Smooth muscle cell (in vitro differentiated cells): ENCODE results near the gene HRH2. TPM values are rescaled to one million over a fixed set of nuclear protein-coding genes. Genes with fewer than 3 reads are reported as not detected.

ENCODE experiments used
- DNase-seq: peaks from one replicate; lab custom pipeline; 2025; ENCODE audit not compliant: unreplicated experiment; lab: John Stamatoyannopoulos, UW
- H2AFZ ChIP-seq: fragments of 200-600 bp; sonication (generic); 2 replicates; pipeline ENCODE4 v1.6.0; 2016; ENCODE audit warnings: antibody characterized with exemption, low read depth, mild to moderate bottlenecking
- H3F3A ChIP-seq: fragments of 200-600 bp; sonication (generic); 2 replicates; pipeline ENCODE4 v1.6.0; 2017; ENCODE audit warnings: antibody characterized with exemption, low read depth
- H3K27ac ChIP-seq: fragments of 200-600 bp; sonication (generic); 2 replicates; pipeline ENCODE4 v1.5.1; 2016; ENCODE audit warnings: low read depth, mild to moderate bottlenecking
- H3K27me3 ChIP-seq: fragments of 200-600 bp; sonication (generic); 2 replicates; pipeline ENCODE4 v1.6.1; 2016; ENCODE audit warnings: low read depth, mild to moderate bottlenecking
- H3K36me3 ChIP-seq: fragments of 200-600 bp; sonication (generic); 2 replicates; pipeline ENCODE4 v1.5.1; 2016; ENCODE audit warnings: low read depth
- H3K4me1 ChIP-seq: fragments of 200-600 bp; sonication (generic); 2 replicates; pipeline ENCODE4 v1.5.1; 2016; ENCODE audit warnings: low read depth
- H3K4me2 ChIP-seq: fragments of 200-600 bp; sonication (generic); 2 replicates; pipeline ENCODE4 v1.6.0; 2016; ENCODE audit warnings: mild to moderate bottlenecking
- H3K4me3 ChIP-seq: fragments of 200-600 bp; sonication (generic); 2 replicates; pipeline ENCODE4 v1.5.1; 2016; ENCODE audit warnings: mild to moderate bottlenecking
- H3K79me2 ChIP-seq: fragments of 200-600 bp; sonication (generic); 2 replicates; pipeline ENCODE4 v1.6.0; 2016; ENCODE audit warnings: low read depth, mild to moderate bottlenecking
- H3K9ac ChIP-seq: fragments of 200-600 bp; sonication (generic); 2 replicates; pipeline ENCODE4 v1.6.0; 2016; ENCODE audit warnings: low read depth
- H3K9me3 ChIP-seq: fragments of 200-600 bp; sonication (generic); replicated peaks from 2 replicates; pipeline ENCODE4 v1.5.1; 2016; ENCODE audit warnings: low read depth
- H4K20me1 ChIP-seq: fragments of 200-600 bp; sonication (generic); 2 replicates; pipeline ENCODE4 v1.6.0; 2016; ENCODE audit warnings: low read depth
- CTCF ChIP-seq: fragments of 200-600 bp; sonication (generic); IDR thresholded peaks from 2 replicates; pipeline ENCODE4 v1.5.1; 2017; ENCODE audit warnings: borderline replicate concordance, mild to moderate bottlenecking, antibody characterized with exemption; ENCODE audit not compliant: insufficient read depth, poor library complexity, severe bottlenecking
- WGBS: methylation state at CpG from one replicate; pipeline ENCODE4 v1.1.7; 2016; ENCODE audit warnings: low lambda C conversion rate; 5-methylcytosine and 5-hydroxymethylcytosine counted together
- polyA plus RNA-seq: library from polyadenylated mRNA; unstranded; fragments of >200 nt; fragmentation: Nextera tagmentation; extraction: Ambion mirVana; gene quantifications from 2 replicates; pipeline ENCODE4 v1.2.1, GENCODE V29; 2016
- total RNA-seq: library from RNA; depleted of rRNA; stranded (reverse); fragments of >200 nt; gene quantifications from 2 replicates; pipeline ENCODE4 v1.2.3, GENCODE V29; 2014

Gene HRH2
- total and polyA plus RNA-seq, 2 experiments from 2014 or later = 0.57 to 0.63 TPM

DNA sequence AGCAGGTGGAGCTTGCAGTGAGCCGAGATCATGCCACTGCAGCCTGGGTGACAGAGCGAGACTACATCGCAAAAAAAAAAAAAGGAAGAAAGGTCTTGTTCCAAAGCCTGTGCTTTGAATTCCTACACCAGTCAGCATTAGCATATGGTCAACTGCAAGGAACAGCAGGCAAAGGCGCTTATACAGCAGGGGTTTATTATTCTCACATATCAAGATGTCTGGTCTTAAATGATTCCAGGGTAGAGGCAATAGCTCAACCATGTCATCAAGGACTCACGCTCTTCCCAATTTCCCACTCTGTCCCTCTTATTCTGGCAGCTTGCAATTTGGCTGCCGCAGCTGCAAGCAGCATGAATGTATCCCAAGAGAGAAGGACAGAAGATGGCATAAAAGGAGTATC lies 28.6 kb upstream of the HRH2 start:
- H3K4me3 ChIP-seq = no peak overlapping the region
- no peak overlapping the region for H3K4me2 ChIP-seq
- no peaks in the 10 kb centered on the region for H4K20me1 ChIP-seq
- no peaks in the 10 kb centered on the region for H3K36me3 ChIP-seq
- H3K9ac ChIP-seq = no peak overlapping the region
- no peak for TF ChIP-seq CTCF
- DNase-seq = no peak
- H3K27ac ChIP-seq = no peak overlapping the region
- no peaks in the 10 kb centered on the region for H3K79me2 ChIP-seq
- H3K9me3 ChIP-seq = no peaks in the 10 kb centered on the region
- H3K4me1 ChIP-seq = no peaks in the 10 kb centered on the region
- H2AFZ ChIP-seq = no peak overlapping the region
- WGBS = 97% methylated on average over 6 of the region's 6 CpGs
- no peaks in the 10 kb centered on the region for H3K27me3 ChIP-seq
- H3F3A ChIP-seq = no peaks in the 10 kb centered on the region

DNA sequence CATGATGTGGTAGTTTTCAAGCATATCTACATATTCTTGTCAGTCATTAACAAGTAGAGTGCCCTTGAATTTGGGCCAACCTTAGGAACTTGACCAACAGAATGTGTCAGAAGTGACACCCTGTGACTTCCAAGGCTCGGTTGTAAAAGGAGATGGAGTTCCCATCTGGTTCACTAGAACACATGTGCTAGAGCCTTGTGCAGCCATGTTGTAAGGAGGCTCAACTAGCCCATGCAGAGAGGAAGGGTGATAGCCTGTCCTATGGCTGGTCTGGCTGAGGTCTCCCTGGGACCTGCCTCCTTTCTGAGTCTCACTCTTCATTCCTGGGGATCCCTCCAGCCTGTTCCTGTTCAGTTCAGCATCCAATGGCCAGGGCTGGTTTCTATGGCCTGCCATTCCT lies 28.1 kb upstream of the HRH2 start:
- Histone ChIP-seq H3K9me3 (no peaks in the 10 kb centered on the region), H3K27me3 (no peaks in the 10 kb centered on the region), H3K9ac (no peak overlapping the region), H4K20me1 (no peaks in the 10 kb centered on the region), H3K36me3 (no peaks in the 10 kb centered on the region), H3K79me2 (no peaks in the 10 kb centered on the region), H3K4me3 (no peak overlapping the region), H3K4me1 (no peaks in the 10 kb centered on the region), H2AFZ (no peak overlapping the region), H3F3A (no peaks in the 10 kb centered on the region), H3K4me2 (no peak overlapping the region), H3K27ac (no peak overlapping the region)
- whole genome bisulfite sequencing = 80% methylated on average over 1 of the region's 1 CpG
- no peak for DNase-seq
- no peak for TF ChIP-seq CTCF

DNA sequence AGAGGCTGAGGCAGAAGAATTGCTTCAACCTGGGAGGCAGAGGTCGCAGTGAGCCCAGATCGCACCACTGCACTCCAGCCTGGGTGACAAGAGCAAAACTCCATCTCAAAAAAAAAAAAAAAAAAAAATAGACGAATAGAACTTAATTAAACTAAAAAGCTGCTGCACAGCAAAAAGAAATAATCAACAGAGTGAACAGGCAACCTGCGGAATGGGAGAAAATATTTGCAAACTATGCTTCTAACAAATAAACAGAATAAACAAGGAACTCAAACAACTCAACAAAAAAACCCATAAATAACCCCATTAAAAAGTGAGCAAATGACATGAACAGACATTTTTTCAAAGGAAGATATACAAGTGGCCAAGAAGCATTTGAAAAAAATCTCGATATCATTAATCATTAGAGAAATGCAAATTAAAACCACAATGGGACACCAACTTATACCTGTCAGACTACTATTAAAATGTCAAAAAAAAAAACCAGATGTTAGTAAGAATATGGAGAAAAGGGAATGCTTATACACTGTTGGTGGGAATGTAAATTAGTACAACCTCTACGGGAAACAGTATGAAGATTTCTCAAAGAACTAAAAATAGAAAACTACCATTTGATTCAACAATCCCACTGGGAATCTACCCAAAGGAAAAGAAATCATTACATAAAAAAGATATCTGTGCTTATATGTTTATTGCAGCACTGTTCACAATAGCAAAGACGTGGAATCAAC lies 21.9 kb upstream of the HRH2 start:
- no peaks in the 10 kb centered on the region for H4K20me1 ChIP-seq
- H3K4me1 ChIP-seq = peaks cover 14% of the 10 kb centered on the region
- no peak overlapping the region for H3K27ac ChIP-seq
- no peaks in the 10 kb centered on the region for H3K79me2 ChIP-seq
- H3K9ac ChIP-seq = no peak overlapping the region
- H2AFZ ChIP-seq = no peak overlapping the region
- H3K27me3 ChIP-seq = no peaks in the 10 kb centered on the region
- no peak overlapping the region for H3K4me2 ChIP-seq
- no peaks in the 10 kb centered on the region for H3K9me3 ChIP-seq
- TF ChIP-seq CTCF = no peak
- no peaks in the 10 kb centered on the region for H3K36me3 ChIP-seq
- no peaks in the 10 kb centered on the region for H3F3A ChIP-seq
- 77% methylated on average over 7 of the region's 7 CpGs for WGBS
- no peak for DNase-seq
- no peak overlapping the region for H3K4me3 ChIP-seq

DNA sequence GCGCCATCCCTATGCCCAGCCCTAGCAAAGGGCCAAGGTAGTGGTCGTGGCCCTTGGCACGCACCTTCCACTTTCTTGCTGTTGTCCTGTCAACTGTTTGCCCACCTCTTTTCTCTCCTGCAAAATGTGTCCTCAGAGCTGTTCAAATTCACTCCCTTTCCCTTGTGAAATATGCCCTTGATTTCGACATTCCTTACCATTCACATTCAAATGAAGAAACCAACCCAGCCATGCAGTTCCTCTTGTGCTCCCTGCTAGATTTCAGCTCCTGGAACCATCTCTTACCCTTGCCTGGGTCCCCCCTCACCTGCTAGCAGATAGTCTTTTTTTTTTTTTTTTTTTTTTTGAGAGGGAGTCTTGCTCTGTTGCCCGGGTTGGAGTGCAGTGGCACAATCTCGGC lies 19.6 kb upstream of the HRH2 start:
- 70% methylated on average over 6 of the region's 6 CpGs for WGBS
- no peak for DNase-seq
- H3K36me3 ChIP-seq = no peaks in the 10 kb centered on the region
- no peaks in the 10 kb centered on the region for H3K9me3 ChIP-seq
- no peaks in the 10 kb centered on the region for H4K20me1 ChIP-seq
- no peak overlapping the region for H3K27ac ChIP-seq
- H3K4me2 ChIP-seq = no peak overlapping the region
- H3K4me3 ChIP-seq = no peak overlapping the region
- TF ChIP-seq CTCF = no peak
- H3F3A ChIP-seq = no peaks in the 10 kb centered on the region
- H3K4me1 ChIP-seq = peaks cover 15% of the 10 kb centered on the region
- H3K27me3 ChIP-seq = no peaks in the 10 kb centered on the region
- H2AFZ ChIP-seq = no peak overlapping the region
- no peaks in the 10 kb centered on the region for H3K79me2 ChIP-seq
- H3K9ac ChIP-seq = no peak overlapping the region
